HFFc6 (cell line): ENCODE data around the gene THBS2. TPM values are rescaled to one million over a fixed set of nuclear protein-coding genes. Genes with fewer than 3 reads are reported as not detected.
A peak's percentile ranks its signal among the peaks of the same experiment; 100 is the strongest.

Source experiments
- DNase-seq: peaks from one replicate; pipeline ENCODE4 v3.0.0-alpha.2; 2018
- H3K27ac Mint-ChIP-seq: 2 replicates; pipeline ENCODE4 v1.8.0; 2020; ENCODE audit warnings: mild to moderate bottlenecking, mixed read lengths
- H3K27me3 Mint-ChIP-seq: 2 replicates; pipeline ENCODE4 v1.8.0; 2021; ENCODE audit warnings: mild to moderate bottlenecking, moderate library complexity, mixed read lengths; ENCODE audit not compliant: insufficient read depth
- H3K36me3 Mint-ChIP-seq: 2 replicates; pipeline ENCODE4 v1.8.0; 2021; ENCODE audit warnings: low read depth, mixed read lengths
- H3K4me1 Mint-ChIP-seq: 2 replicates; pipeline ENCODE4 v1.8.0; 2020; ENCODE audit warnings: low read depth, mixed read lengths
- H3K4me3 Mint-ChIP-seq: 2 replicates; pipeline ENCODE4 v1.8.0; 2020; ENCODE audit warnings: mild to moderate bottlenecking, moderate library complexity, mixed read lengths
- H3K9me3 Mint-ChIP-seq: 2 replicates; pipeline ENCODE4 v1.8.0; 2020; ENCODE audit warnings: mild to moderate bottlenecking, mixed read lengths
- total RNA-seq, 6 experiments: library from RNA; stranded (reverse); fragmentation: NEBNext Ultra II Directional; extraction: Animal tissue kit (Norgen Biotek cat#: 25700); gene quantifications; 2 replicates in 1 of 6; 3 replicates in 5 of 6; pipeline ENCODE4 v1.2.3, GENCODE V29; 2021
- TF ChIP-seq, protein P1 (sequence below): fragments of 200-600 bp; sonication (generic); IDR thresholded peaks from 2 replicates; pipeline ENCODE4 v1.5.0; 2021; ENCODE audit warnings: antibody characterized with exemption, mild to moderate bottlenecking

Gene THBS2
- total RNA-seq, 6 experiments from 2014 or later, result 156 to 254 (median 218) TPM

DNA sequence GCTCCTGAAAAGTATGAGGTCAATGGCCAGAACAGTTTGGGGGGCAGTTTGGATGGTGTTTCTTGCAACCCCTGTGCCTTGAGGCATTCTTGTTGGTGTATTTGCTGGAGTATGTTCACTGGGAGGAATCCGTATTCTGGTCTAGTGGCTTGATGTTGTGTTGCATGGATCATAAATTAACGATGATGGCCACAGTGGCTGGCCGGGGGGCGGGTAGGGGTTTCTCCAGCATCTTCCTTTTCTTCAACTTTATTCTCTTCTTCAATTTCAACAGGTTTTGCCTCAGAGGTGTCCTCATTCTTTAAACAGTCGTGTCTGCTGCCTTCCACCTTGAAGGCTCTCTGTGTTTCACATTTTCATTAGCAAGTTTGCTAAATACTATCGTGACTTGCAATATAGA, 43.0 kb upstream of the THBS2 start:
- Mint-ChIP-seq H3K27ac (no peak overlapping the region), H3K36me3 (peaks cover 7% of the 10 kb centered on the region; the same call in 1 of the 2 replicates), H3K4me1 (peaks cover 31% of the 10 kb centered on the region), H3K27me3 (peaks cover 2% of the 10 kb centered on the region), H3K4me3 (no peak overlapping the region), H3K9me3 (0 out of 2 replicates have a peak, but pooled peaks cover 8% of the 10 kb centered on the region)
- TF ChIP-seq, protein P1, sequence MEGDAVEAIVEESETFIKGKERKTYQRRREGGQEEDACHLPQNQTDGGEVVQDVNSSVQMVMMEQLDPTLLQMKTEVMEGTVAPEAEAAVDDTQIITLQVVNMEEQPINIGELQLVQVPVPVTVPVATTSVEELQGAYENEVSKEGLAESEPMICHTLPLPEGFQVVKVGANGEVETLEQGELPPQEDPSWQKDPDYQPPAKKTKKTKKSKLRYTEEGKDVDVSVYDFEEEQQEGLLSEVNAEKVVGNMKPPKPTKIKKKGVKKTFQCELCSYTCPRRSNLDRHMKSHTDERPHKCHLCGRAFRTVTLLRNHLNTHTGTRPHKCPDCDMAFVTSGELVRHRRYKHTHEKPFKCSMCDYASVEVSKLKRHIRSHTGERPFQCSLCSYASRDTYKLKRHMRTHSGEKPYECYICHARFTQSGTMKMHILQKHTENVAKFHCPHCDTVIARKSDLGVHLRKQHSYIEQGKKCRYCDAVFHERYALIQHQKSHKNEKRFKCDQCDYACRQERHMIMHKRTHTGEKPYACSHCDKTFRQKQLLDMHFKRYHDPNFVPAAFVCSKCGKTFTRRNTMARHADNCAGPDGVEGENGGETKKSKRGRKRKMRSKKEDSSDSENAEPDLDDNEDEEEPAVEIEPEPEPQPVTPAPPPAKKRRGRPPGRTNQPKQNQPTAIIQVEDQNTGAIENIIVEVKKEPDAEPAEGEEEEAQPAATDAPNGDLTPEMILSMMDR, result no peak
- DNase-seq, result no peak

DNA sequence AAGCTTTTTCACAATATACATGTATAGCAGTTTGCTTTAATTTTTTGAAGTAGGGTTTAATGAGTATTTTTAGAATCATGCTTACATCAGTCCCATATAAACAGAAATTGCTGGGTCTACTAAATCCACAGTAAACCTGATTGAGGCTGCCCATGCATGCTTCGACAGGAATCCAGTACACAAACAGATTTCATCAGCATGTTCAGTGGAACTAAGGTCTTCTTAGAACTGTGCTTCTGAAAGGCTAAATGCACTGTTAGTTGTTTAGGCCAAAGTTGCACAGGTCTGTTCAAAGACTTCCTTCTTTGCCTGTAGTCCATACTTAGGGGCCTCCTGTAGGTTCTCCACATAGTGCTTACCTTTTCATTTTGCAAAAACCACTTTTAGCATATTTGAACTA, 42.5 kb upstream of the THBS2 start:
- Mint-ChIP-seq H3K4me1 (peaks cover 35% of the 10 kb centered on the region), H3K36me3 (peaks cover 7% of the 10 kb centered on the region; the same call in 1 of the 2 replicates), H3K27ac (no peak overlapping the region), H3K4me3 (no peak overlapping the region), H3K27me3 (peaks cover 2% of the 10 kb centered on the region), H3K9me3 (0 out of 2 replicates have a peak, but pooled peaks cover 8% of the 10 kb centered on the region)
- TF ChIP-seq, protein P1, result no peak
- DNase-seq, result no peak

DNA sequence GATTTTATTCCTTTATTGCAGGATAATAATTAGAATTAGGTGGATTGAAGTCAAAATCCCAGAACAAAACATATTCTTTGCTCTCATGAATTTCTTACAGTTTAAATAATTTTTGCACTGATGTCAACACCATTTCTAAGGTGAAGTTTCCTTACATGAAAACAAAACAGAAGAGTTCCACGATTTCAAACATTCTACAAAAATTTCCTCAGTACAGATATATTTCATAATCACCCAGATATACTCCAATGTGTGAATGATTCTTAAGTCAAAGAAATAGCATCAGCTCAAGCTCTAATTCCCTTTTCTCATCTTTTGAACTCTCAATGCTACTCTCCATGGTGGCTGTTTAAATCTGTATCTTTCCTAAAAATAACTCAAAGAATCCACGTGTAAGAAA, 39.5 kb upstream of the THBS2 start:
- no peaks in the 10 kb centered on the region; the same call in 1 of the 2 replicates for H3K36me3 Mint-ChIP-seq

DNA sequence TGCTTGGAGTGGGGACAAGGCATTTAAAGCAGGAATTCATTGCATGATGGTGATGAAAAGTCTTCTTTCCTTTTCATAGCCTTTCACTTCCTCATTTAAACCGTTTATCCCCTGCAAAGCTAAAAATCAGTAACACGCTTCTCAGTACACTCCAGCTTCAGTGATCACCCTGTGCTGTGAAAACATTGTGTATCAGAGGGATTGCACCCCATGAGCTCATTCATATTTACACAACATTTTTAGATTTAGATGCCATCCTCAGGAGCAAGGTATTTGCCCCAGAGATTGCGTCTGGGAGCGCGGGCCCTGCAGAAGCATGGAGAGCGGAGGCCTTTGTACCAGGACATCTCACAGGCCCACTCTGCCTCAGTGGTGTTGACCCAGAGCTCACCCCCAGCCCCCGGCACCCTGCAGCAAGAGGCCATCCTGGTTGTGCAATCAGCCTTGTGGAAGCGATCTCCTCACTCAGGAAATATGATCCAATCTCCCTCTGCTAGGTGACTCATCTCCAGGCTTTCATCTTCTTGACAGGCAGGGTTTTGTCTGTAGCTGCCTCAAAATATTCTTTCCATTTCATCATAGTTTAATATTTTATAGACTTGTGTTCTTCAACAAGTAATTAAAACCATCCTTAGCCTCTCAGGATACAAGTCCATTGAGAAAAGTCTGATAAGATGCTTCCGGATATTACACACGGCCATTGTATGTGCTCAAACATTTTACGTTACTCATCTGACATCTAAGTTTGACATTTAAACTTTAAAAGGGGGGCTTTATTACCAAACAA, 38.9 kb upstream of the THBS2 start:
- Mint-ChIP-seq H3K36me3 (no peaks in the 10 kb centered on the region), H3K9me3 (no peaks in the 10 kb centered on the region), H3K27me3 (peaks cover 2% of the 10 kb centered on the region), H3K27ac (peak overlapping the region; percentile 86), H3K4me3 (peak overlapping the region; percentile 82), H3K4me1 (peaks cover 64% of the 10 kb centered on the region)
- peak; percentile 90 for DNase-seq
- TF ChIP-seq, protein P1, result no peak

More for the DNA sequence above, 39.5 kb upstream of the THBS2 start:
- H3K27ac Mint-ChIP-seq, result peak overlapping the region; percentile 86
- peak overlapping the region; percentile 82 for H3K4me3 Mint-ChIP-seq
- no peak for DNase-seq
- H3K27me3 Mint-ChIP-seq, result peaks cover 2% of the 10 kb centered on the region
- H3K4me1 Mint-ChIP-seq, result peaks cover 60% of the 10 kb centered on the region
- TF ChIP-seq, protein P1, result no peak
- 0 out of 2 replicates have a peak, but pooled peaks cover 4% of the 10 kb centered on the region for H3K9me3 Mint-ChIP-seq

DNA sequence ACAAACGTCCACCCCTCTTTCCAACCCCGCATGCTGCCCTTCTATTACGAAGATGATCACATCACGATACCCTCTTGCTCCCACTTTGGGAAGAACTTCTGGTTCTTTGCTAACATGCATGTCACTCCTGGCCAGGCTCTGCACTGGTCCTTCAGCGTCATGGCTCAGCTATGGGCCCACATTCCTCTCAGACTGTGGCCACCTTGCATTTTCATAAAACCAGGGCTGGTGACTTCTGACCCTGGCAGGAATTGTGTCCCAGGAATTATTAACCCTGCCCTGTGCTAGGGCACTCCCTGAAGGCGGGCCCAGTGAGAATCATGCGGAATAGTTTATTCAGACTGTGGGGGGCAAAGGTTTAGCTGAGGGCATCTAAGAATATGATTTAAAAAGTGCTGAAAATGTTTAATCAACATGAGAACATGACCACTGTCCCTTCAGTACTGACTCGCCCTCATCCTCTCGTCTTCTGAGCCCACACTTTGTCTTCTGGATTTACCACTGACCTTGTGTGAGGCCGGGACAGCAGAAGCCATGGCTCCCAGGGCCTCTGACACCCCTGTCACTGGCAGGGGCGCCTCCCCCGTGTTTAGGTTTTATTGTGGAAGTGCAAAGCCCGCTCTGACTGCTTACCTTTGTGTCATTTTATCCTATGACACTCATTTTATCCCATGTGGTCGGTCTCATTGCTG, 38.1 kb upstream of the THBS2 start:
- peak overlapping the region; percentile 86 for H3K27ac Mint-ChIP-seq

More for the DNA sequence above, 38.1 kb upstream of the THBS2 start:
- Mint-ChIP-seq H3K36me3 (no peaks in the 10 kb centered on the region), H3K4me1 (peaks cover 64% of the 10 kb centered on the region), H3K4me3 (peak overlapping the region; percentile 82), H3K9me3 (no peaks in the 10 kb centered on the region), H3K27me3 (peaks cover 2% of the 10 kb centered on the region)
- no peak for DNase-seq
- TF ChIP-seq, protein P1, result no peak
